GM12872 (cell line): ENCODE data around the gene LCE2D.

Experiments used
- TF ChIP-seq, protein P1 (sequence below): IDR thresholded peaks from 3 replicates; pipeline ENCODE4 v1.5.1; 2011; ENCODE audit warnings: low read depth, mild to moderate bottlenecking, low read length, moderate library complexity; ENCODE audit not compliant: insufficient read depth

Gene LCE2D, protein sequence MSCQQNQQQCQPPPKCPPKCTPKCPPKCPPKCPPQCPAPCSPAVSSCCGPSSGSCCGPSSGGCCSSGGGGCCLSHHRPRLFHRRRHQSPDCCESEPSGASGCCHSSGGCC

DNA sequence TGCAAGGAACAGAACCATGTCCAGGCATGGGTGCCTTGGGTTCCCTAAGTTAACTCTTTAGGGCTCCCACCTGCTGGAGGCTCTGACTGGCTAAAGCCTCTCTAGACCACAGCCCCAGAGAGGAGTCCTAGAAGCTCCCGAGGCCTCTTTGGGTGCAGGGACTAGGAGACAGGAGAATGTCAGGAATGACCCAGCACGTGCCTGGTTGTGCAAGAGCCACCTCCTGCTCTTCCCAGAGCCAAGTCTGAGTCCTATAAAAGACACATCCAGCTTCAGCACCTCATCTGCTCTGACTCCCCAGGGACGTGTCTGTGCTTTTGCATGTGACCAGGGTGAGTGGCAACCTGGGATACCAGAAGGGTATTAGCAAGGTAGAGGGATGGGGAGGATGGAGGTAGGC, at the start of gene LCE2D:
Gene LCE2D, plus strand, starts transcription at position 283 of the 400 bp plus-strand sequence. CDS start 726 bp downstream, outside the sequence.
- TF ChIP-seq, protein P1, sequence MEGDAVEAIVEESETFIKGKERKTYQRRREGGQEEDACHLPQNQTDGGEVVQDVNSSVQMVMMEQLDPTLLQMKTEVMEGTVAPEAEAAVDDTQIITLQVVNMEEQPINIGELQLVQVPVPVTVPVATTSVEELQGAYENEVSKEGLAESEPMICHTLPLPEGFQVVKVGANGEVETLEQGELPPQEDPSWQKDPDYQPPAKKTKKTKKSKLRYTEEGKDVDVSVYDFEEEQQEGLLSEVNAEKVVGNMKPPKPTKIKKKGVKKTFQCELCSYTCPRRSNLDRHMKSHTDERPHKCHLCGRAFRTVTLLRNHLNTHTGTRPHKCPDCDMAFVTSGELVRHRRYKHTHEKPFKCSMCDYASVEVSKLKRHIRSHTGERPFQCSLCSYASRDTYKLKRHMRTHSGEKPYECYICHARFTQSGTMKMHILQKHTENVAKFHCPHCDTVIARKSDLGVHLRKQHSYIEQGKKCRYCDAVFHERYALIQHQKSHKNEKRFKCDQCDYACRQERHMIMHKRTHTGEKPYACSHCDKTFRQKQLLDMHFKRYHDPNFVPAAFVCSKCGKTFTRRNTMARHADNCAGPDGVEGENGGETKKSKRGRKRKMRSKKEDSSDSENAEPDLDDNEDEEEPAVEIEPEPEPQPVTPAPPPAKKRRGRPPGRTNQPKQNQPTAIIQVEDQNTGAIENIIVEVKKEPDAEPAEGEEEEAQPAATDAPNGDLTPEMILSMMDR = no peak

DNA sequence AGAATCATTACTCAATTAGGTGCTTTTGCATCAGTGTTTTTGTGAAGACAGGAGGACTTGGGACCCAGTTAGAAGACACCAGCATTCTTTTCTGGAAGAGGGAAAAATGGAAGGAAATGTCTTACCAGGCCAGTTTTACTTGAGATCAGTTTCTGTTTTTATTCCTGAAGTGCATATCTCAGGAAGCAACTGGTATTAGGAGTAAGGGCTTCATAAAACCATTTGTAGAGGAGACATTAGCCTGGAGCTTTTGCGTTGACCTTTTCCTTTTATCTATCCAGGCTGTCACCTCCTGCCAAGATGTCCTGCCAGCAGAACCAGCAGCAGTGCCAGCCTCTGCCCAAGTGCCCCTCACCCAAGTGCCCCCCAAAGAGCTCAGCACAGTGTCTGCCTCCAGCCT, 49.7 kb upstream of the LCE2D start, which contains the start of gene LCE3B:
Gene LCE3B, plus strand, starts transcription at position 301 of the 400 bp plus-strand sequence. Its CDS starts 0 bp downstream, at position 301.
- TF ChIP-seq, protein P1 = no peak

DNA sequence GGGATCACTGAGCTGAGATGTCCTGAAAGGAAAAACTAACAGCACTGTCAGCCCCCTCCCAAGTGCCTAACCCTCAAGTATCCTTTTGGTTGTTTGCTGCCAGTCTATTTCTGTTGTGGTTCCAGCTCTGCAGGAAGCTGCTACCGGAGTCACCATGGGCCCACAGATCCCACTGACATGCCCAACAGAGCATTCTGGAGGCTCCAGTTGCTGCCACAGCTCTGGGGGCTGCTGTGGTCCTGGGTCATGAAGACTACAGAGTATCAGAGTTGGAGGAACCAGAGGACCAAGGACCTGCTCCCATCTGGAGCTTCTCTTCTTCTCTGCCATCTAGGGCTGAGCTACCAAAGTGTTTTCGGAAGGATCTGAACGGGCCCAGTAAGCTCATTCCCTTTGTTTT, 41.2 kb upstream of the LCE2D start:
- TF ChIP-seq, protein P1 = no peak

DNA sequence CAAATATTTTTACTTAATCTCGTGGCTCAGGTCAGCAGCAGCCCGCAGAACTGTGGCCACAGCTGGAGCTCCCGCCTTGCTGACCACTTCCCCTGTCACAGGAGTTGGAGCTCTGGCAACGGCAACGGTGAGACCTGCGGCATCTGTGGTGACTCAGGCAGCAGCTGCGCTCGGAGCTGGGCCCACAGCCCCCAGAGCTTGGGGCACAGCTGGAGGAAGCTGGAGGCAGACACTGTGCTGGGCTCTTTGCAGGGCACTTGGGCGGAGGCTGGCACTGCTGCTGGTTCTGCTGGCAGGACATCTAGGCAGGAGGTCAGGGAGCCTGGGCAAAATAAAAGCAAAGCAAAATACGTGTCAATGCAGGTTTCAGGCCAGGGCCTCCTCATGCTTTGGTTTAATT, 40.4 kb upstream of the LCE2D start, which contains the start of gene LCE3A:
Gene LCE3A, minus strand, starts transcription at position 301 of the 400 bp plus-strand sequence. Its CDS starts 0 bp downstream, at position 301.
- TF ChIP-seq, protein P1 = no peak

DNA sequence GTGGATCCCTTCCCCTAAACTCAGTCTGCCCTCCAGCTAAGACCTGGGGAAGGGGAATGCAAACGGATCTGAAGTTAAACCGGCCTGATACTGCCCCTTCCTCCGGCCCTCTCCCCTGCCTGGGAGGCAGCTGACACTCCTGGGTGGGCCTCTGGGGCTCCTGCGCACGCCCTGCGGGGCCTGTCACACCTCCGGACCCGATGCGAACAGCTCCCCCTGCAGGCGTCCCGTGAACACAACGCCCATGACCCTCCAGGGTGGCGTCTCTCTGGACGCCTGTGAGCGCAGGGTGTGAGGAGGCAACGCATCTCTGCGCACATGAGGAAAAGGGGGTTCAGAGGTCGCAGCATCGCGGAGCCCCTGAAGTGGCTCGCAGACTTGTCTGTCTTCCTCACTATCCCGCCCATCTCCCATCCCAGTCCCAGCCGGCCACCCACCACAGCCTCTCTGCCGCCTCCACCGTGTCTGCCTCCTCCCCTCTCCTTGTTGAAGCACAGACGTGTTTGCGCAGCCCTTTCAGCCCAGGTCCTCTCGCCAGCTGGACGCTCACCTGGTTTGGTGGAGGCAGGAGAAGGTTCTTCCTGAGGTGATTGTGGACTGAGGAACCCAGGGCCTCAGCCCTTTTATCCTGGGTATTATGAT, 39.9 kb upstream of the LCE2D start:
- TF ChIP-seq, protein P1 = peak; percentile 54

DNA sequence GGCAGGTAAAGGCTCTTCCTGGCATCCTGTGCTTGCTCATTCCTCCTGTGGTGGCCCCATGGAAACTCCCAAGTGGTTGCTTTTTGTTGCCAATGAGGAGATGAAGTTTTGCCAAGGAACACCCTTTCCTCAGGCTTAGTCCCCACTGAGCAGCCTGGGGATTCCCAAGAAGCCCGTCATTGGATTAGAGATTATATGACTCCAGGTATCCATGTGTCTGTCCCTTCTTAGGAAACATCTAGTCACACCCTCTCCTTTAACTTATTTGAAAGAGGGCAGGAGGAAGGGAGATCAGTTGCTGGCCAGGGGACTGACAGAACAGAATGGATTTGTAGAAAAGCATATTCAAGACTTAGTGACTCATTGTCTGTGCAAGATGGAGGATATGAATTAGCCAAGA, 36.4 kb upstream of the LCE2D start:
- TF ChIP-seq, protein P1 = no peak

DNA sequence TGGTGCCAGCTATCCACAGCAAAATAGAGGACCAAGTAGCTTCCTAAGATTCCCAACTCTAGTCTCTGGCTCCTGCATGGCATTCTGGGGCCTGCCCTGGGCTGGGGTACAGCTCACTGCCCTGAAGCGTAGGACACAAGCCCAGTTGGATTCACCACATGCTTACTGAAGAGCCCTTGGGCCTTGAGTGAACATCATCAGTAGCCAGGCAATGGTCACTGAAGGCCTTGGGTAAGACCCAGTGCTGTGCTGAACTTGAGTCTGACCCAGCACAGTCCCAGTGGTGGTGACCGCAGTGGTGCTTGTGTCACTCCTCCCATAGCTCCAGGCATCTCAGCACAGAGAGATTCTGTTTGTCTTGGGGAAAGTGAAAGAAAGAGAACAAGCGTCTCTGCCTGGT, 32.6 kb upstream of the LCE2D start:
- TF ChIP-seq, protein P1 = no peak
